ENCODE data around the gene CDK4.

The CDK4 gene

DNA sequence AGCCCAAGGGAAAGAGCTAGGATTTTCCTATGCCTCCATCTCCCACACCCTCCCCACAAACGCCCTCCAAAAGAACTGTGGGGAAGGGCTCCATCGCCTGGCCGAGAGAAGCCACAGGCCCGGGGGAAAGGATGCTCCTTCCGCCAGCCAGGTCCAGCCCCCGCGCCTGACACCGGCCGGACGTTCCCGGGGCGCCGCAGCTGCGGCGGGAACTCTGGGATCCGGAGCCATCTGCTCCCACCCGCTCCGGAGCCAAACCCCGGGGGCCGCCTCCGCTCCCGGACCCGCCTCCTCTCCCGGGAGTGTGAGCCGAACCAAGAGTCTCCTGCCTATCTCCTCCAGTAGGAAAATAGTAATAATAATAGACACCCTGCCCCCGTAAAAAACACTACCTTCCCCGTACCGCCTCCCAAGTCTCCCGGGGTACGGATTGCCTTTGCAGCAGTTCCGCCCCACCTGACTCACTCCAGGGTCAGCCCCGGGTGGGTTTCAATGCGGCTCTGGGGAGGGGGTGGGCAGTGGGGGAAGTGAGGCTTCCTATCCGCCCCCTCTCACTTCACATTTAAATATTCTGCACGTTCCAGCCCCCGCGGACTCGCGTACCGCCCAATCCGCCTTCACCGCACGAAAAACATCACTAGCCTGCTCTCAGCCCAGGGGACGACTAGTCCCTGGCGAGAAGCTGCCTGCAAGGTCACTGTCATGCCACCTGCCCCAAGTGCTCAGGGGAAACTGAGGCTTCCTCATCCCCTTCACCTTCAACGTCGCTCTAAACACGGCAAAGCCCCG is 16.0 kb downstream of the CDK4 start:
- peak overlapping the region in 3 of 5 donors; percentile 5 to 29 (median 11) for H3K4me3 ChIP-seq (ENCODE audit: low read depth in 1 of 5, low read length in 5 of 5)
- H3K9ac ChIP-seq (ENCODE audit: low read length in 5 of 5) = no peak overlapping the region
- no peak overlapping the region for H3K27ac ChIP-seq (ENCODE audit: low read depth, low read length)
- H3K27me3 ChIP-seq (ENCODE audit: control insufficient read depth in 5 of 5, insufficient read depth in 4 of 5, low read length in 5 of 5) = peaks cover 18 to 65% (median 54%) of the 10 kb centered on the region in 5 donors
- H3K9me3 ChIP-seq (ENCODE audit: control insufficient read depth in 5 of 5, low read length in 5 of 5) = no peaks in the 10 kb centered on the region
- peaks cover 3 to 46% (median 27%) of the 10 kb centered on the region in 5 donors for H3K4me1 ChIP-seq (ENCODE audit: control insufficient read depth in 5 of 5, insufficient read depth in 5 of 5, low read length in 5 of 5)
- peaks cover 0 to 14% (median 3%) of the 10 kb centered on the region in 5 donors for H3K36me3 ChIP-seq (ENCODE audit: control insufficient read depth in 5 of 5, insufficient read depth in 5 of 5, low read length in 5 of 5)

DNA sequence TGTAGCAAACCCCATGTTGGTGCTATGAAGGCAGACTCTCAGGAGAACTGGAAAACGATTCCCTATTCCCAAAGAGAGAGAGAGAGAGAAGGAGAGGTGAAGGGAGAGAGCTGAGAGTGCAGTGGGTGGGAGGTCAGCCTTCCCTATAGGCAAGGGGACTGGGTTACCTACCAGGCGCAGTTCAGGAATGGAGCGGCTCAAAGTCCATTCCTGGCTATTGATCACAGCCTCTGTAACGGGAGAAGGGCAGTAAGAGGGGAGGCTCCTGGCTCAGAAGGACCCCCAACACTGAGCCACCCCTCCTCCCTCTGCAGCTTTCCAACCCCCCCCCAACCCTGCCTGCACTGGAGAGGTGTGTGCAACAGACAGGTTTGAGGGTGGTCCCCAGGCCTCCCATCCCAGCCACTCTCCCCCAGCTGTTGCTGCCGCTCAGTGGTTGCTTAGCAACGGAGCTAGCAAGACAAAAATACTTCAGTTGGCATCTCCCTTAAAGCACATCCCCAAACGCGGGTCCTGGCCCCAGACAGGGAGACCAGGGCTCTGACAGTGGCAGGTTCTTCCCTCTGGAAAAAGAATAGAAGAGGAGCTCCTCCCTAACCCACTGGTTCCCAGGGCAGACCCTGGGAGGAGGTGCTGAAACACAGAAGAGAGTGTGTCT is 16.8 kb downstream of the CDK4 start:
- Histone ChIP-seq H3K27me3 (ENCODE audit: control insufficient read depth in 5 of 5, insufficient read depth in 4 of 5, low read length in 5 of 5) (peaks cover 18 to 68% (median 48%) of the 10 kb centered on the region in 5 donors), H3K4me3 (ENCODE audit: low read depth in 1 of 5, low read length in 5 of 5) (no peak overlapping the region), H3K4me1 (ENCODE audit: control insufficient read depth in 5 of 5, insufficient read depth in 5 of 5, low read length in 5 of 5) (peaks cover 1 to 39% (median 21%) of the 10 kb centered on the region in 5 donors), H3K36me3 (ENCODE audit: control insufficient read depth in 5 of 5, insufficient read depth in 5 of 5, low read length in 5 of 5) (peaks cover 0 to 14% (median 3%) of the 10 kb centered on the region in 5 donors), H3K27ac (ENCODE audit: low read depth, low read length) (no peak overlapping the region), H3K9me3 (ENCODE audit: control insufficient read depth in 5 of 5, low read length in 5 of 5) (no peaks in the 10 kb centered on the region), H3K9ac (ENCODE audit: low read length in 5 of 5) (no peak overlapping the region)

DNA sequence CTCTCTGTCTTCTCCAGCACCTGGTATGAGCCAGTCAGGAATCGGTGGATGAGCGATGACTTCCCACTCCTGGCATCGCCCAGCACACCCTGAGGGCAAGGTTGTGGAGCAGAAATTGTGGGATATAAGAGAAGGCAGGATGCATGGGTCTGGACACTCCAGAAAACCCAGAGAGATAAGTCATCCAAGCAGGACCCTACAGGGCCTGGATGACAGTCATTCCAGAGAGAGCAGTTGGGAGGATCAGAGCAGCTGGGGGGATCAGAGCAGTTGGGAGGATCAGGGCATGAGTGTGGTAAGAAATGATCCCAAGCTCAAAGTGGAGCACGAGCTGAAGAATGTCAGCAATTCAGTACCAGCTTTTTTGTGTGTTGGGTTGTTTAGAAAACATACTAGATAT is 17.5 kb downstream of the CDK4 start:
- no peak overlapping the region for H3K9ac ChIP-seq (ENCODE audit: low read length in 5 of 5)
- H3K4me3 ChIP-seq (ENCODE audit: low read depth in 1 of 5, low read length in 5 of 5) = no peak overlapping the region
- H3K27me3 ChIP-seq (ENCODE audit: control insufficient read depth in 5 of 5, insufficient read depth in 4 of 5, low read length in 5 of 5) = peaks cover 18 to 66% (median 44%) of the 10 kb centered on the region in 5 donors
- peaks cover 0 to 14% (median 3%) of the 10 kb centered on the region in 5 donors for H3K36me3 ChIP-seq (ENCODE audit: control insufficient read depth in 5 of 5, insufficient read depth in 5 of 5, low read length in 5 of 5)
- no peak overlapping the region for H3K27ac ChIP-seq (ENCODE audit: low read depth, low read length)
- H3K9me3 ChIP-seq (ENCODE audit: control insufficient read depth in 5 of 5, low read length in 5 of 5) = no peaks in the 10 kb centered on the region
- H3K4me1 ChIP-seq (ENCODE audit: control insufficient read depth in 5 of 5, insufficient read depth in 5 of 5, low read length in 5 of 5) = peaks cover 1 to 36% (median 21%) of the 10 kb centered on the region in 5 donors

DNA sequence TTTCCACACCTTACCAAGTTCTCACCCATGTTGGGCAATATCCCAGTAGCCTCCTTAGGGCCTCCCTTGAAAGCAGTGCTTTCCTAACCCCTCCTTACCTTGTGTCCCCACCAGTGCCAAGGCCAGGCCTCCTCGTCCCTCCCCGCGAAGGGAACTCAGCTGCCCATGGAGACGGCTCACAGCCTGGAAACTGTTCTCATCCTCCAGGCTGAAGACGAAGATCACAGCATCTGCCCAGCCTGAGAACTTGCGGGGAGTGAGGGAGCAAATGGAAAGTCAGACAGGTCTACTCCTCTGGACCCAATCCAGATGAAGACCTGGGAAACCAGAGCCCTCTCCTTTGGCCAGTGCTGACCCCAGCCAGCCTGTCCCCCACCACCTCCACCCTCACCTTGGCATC is 18.2 kb downstream of the CDK4 start:
- Histone ChIP-seq H3K27me3 (ENCODE audit: control insufficient read depth in 5 of 5, insufficient read depth in 4 of 5, low read length in 5 of 5) (peaks cover 18 to 59% (median 38%) of the 10 kb centered on the region in 5 donors), H3K27ac (ENCODE audit: low read depth, low read length) (no peak overlapping the region), H3K9ac (ENCODE audit: low read length in 5 of 5) (no peak overlapping the region), H3K4me1 (ENCODE audit: control insufficient read depth in 5 of 5, insufficient read depth in 5 of 5, low read length in 5 of 5) (peaks cover 1 to 33% (median 21%) of the 10 kb centered on the region in 5 donors), H3K4me3 (ENCODE audit: low read depth in 1 of 5, low read length in 5 of 5) (no peak overlapping the region), H3K9me3 (ENCODE audit: control insufficient read depth in 5 of 5, low read length in 5 of 5) (no peaks in the 10 kb centered on the region), H3K36me3 (ENCODE audit: control insufficient read depth in 5 of 5, insufficient read depth in 5 of 5, low read length in 5 of 5) (peaks cover 0 to 14% (median 3%) of the 10 kb centered on the region in 5 donors)

DNA sequence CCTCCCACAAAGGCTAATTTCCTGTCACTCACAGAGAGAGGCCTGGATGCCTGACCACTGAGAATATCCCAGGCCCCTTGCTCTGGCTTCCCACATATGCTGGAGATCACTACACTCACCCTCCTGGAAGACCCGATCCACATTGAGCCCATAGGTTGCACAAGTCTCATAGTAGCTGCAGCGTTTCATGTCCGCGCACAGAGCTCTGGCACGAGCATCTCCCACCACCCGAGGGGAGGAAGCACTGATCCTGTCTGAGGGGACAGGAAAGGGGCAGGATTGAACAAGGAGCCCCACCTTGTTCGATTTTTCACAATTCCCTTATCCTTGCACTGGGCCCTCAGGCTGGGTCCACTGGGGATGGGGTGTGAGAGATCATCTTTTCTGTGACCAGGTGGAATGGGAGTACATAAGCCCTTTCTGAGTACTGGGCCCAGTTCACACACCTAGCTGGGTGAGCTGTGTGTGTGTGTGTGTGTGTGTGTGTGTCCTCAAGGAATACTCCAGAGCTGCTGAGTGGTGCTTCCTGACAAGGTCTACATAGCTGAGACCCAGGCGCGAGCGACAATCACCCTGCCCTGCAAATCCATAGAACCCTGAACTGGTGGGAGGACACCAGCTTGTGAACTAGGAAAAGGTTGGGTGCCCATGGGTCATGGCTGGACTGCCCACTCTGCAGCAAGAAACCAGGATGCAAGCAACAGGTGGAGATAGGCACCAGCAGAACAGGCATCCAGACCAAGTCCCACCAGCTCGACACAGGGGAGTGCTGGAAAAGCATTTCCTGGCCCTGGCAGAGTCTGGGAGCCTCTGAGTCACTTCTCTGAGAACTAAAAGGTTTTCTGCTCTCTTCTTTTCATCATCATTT is 19.1 kb downstream of the CDK4 start:
- Histone ChIP-seq H3K4me3 (ENCODE audit: low read depth in 1 of 5, low read length in 5 of 5) (no peak overlapping the region), H3K4me1 (ENCODE audit: control insufficient read depth in 5 of 5, insufficient read depth in 5 of 5, low read length in 5 of 5) (peaks cover 1 to 31% (median 20%) of the 10 kb centered on the region in 5 donors), H3K9me3 (ENCODE audit: control insufficient read depth in 5 of 5, low read length in 5 of 5) (no peaks in the 10 kb centered on the region), H3K36me3 (ENCODE audit: control insufficient read depth in 5 of 5, insufficient read depth in 5 of 5, low read length in 5 of 5) (peaks cover 0 to 14% (median 3%) of the 10 kb centered on the region in 5 donors), H3K27me3 (ENCODE audit: control insufficient read depth in 5 of 5, insufficient read depth in 4 of 5, low read length in 5 of 5) (peaks cover 18 to 58% (median 35%) of the 10 kb centered on the region in 5 donors), H3K27ac (ENCODE audit: low read depth, low read length) (no peak overlapping the region), H3K9ac (ENCODE audit: low read length in 5 of 5) (peak overlapping the region in 1 of 5 donors; percentile 18)

DNA sequence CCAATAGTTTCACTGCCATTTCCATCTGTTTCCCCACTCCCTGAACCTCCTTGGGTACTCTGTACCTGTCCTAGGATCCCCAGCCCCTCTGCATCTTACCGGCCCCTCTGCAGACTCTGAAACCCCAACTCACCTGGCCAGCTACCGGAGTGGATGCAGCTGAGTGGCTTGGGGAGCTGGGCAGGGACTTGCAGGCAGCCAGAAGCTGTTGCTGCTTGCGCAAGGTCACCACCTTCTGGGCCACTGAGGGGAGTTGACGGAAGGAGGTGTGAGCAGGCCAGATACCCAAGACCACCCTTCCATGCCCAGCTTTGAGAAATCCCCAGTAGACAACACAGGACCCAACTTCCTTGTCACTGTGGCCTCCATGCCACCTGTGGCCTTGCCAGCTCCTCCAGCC is 19.8 kb downstream of the CDK4 start:
- Histone ChIP-seq H3K27ac (ENCODE audit: low read depth, low read length) (no peak overlapping the region), H3K4me3 (ENCODE audit: low read depth in 1 of 5, low read length in 5 of 5) (no peak overlapping the region), H3K4me1 (ENCODE audit: control insufficient read depth in 5 of 5, insufficient read depth in 5 of 5, low read length in 5 of 5) (peaks cover 1 to 29% (median 21%) of the 10 kb centered on the region in 5 donors), H3K27me3 (ENCODE audit: control insufficient read depth in 5 of 5, insufficient read depth in 4 of 5, low read length in 5 of 5) (peaks cover 18 to 56% (median 34%) of the 10 kb centered on the region in 5 donors), H3K9me3 (ENCODE audit: control insufficient read depth in 5 of 5, low read length in 5 of 5) (no peaks in the 10 kb centered on the region), H3K36me3 (ENCODE audit: control insufficient read depth in 5 of 5, insufficient read depth in 5 of 5, low read length in 5 of 5) (peaks cover 0 to 15% (median 3%) of the 10 kb centered on the region in 5 donors), H3K9ac (ENCODE audit: low read length in 5 of 5) (no peak overlapping the region)

DNA sequence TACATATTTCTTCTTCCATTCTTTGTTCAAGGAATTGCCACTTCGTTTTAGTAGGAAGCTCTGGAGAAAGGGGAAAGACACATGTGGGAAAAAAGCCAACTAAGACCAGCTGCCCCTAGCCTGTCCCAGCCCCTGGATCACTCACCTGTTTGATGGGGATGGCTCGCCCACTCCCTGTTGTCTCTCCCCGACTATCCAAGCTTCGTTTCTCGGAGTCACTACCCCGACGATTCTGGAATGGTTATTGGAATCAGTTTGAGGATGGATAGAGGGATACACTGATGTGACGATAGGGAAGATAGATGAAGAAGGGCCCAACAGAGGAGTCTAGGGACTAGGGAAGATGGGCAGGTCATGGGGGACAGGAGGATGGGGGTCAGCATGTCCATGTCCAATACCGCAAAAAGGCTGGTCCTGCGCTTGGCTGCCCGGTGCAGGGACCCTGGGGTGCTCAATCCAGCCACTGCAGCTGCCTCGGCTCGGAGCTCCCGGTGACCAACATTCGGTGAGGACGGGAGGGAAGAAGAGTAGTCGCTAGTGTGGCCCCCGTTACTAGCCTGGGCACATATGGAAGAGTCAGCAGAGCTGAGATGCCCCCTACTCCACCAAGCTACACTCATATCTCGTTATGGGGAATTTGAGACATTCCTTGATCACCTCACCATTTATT is 20.6 kb downstream of the CDK4 start:
- Histone ChIP-seq H3K9me3 (ENCODE audit: control insufficient read depth in 5 of 5, low read length in 5 of 5) (no peaks in the 10 kb centered on the region), H3K27me3 (ENCODE audit: control insufficient read depth in 5 of 5, insufficient read depth in 4 of 5, low read length in 5 of 5) (peaks cover 11 to 49% (median 27%) of the 10 kb centered on the region in 5 donors)

DNA sequence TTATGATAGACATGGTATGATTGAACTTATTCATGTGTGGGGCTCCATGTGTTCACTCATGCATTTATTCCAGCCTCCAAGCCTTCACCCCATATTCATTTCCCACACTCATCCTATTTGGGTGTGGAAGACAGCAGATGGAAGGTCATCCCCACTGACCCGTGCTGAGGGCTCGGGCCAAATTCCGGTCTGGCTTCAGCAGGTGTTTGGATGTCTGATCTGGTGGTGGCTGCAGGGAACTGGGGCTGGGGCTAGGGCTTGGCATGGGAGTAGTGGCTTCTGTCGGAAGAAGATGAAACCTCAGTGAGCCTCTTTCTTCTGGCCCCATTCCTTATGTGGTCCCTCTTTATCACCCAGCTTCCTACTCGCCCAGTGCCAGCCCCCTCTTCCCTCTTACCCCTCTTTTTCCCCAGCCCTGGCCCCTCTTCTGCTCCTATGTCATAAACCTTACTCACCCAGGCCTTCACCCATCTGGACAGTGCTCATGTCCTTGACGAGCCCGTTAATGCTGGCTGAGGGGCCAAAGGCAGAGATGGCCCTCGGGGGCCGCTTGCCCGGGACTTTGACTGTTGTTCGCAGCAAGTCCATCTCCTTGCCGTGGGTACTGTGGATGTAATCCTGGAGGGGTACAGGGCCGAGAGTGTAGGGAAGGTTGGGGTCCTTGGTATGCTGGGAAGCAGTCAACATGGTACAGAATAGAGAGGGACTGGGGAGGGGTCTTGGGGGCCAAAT is 21.6 kb downstream of the CDK4 start:
- H3K9me3 ChIP-seq (ENCODE audit: control insufficient read depth in 5 of 5, low read length in 5 of 5) = no peaks in the 10 kb centered on the region
- H3K36me3 ChIP-seq (ENCODE audit: control insufficient read depth in 5 of 5, insufficient read depth in 5 of 5, low read length in 5 of 5) = peaks cover 0 to 17% (median 3%) of the 10 kb centered on the region in 5 donors
- H3K27me3 ChIP-seq (ENCODE audit: control insufficient read depth in 5 of 5, insufficient read depth in 4 of 5, low read length in 5 of 5) = peaks cover 4 to 38% (median 18%) of the 10 kb centered on the region in 5 donors
- no peak overlapping the region for H3K9ac ChIP-seq (ENCODE audit: low read length in 5 of 5)
- no peak overlapping the region for H3K27ac ChIP-seq (ENCODE audit: low read depth, low read length)
- no peak overlapping the region for H3K4me3 ChIP-seq (ENCODE audit: low read depth in 1 of 5, low read length in 5 of 5)
- peaks cover 1 to 27% (median 22%) of the 10 kb centered on the region in 5 donors for H3K4me1 ChIP-seq (ENCODE audit: control insufficient read depth in 5 of 5, insufficient read depth in 5 of 5, low read length in 5 of 5)

More for the DNA sequence above, 20.6 kb downstream of the CDK4 start:
- H3K9ac ChIP-seq (ENCODE audit: low read length in 5 of 5) = no peak overlapping the region
- H3K4me3 ChIP-seq (ENCODE audit: low read depth in 1 of 5, low read length in 5 of 5) = no peak overlapping the region
- peaks cover 1 to 30% (median 21%) of the 10 kb centered on the region in 5 donors for H3K4me1 ChIP-seq (ENCODE audit: control insufficient read depth in 5 of 5, insufficient read depth in 5 of 5, low read length in 5 of 5)
- H3K27ac ChIP-seq (ENCODE audit: low read depth, low read length) = no peak overlapping the region
- peaks cover 0 to 17% (median 3%) of the 10 kb centered on the region in 5 donors for H3K36me3 ChIP-seq (ENCODE audit: control insufficient read depth in 5 of 5, insufficient read depth in 5 of 5, low read length in 5 of 5)

All from subcutaneous abdominal adipose tissue (tissue), 5 donors.